Astrocyte (in vitro differentiated cells and primary cell): ENCODE measurements around the gene MACIR.

ENCODE experiments used
- EZH2 ChIP-seq: IDR thresholded peaks from 2 replicates; pipeline ENCODE4 v1.6.1; 2012; ENCODE audit warnings: mild to moderate bottlenecking, low read length, inconsistent platforms; ENCODE audit not compliant: insufficient read depth
- TF ChIP-seq, protein P1 (sequence below): IDR thresholded peaks from 2 replicates; pipeline ENCODE4 v1.5.1; 2011; ENCODE audit warnings: low read depth, mild to moderate bottlenecking, inconsistent platforms, low read length, moderate library complexity; ENCODE audit not compliant: insufficient read depth

- TF ChIP-seq, protein P1, sequence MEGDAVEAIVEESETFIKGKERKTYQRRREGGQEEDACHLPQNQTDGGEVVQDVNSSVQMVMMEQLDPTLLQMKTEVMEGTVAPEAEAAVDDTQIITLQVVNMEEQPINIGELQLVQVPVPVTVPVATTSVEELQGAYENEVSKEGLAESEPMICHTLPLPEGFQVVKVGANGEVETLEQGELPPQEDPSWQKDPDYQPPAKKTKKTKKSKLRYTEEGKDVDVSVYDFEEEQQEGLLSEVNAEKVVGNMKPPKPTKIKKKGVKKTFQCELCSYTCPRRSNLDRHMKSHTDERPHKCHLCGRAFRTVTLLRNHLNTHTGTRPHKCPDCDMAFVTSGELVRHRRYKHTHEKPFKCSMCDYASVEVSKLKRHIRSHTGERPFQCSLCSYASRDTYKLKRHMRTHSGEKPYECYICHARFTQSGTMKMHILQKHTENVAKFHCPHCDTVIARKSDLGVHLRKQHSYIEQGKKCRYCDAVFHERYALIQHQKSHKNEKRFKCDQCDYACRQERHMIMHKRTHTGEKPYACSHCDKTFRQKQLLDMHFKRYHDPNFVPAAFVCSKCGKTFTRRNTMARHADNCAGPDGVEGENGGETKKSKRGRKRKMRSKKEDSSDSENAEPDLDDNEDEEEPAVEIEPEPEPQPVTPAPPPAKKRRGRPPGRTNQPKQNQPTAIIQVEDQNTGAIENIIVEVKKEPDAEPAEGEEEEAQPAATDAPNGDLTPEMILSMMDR, result no peak
- no peak for TF ChIP-seq EZH2
Measured at GRCh38 chr5:103295424-103295823, 36.9 kb downstream of the MACIR start.
